ENCODE measurements around the gene L3MBTL4. TPM values are rescaled to one million over a fixed set of nuclear protein-coding genes. Genes with fewer than 3 reads are reported as not detected.

Gene L3MBTL4
- total RNA-seq, 6 donors from 2014 or later = 13.2 to 29.1 (median 14.8) TPM

GRCh38 chr18:6441200-6441599 lies 26.5 kb upstream of the L3MBTL4 start:
- ATAC-seq (ENCODE audit: low FRiP score in 2 of 2) (no peak), DNase-seq (no peak)
- Histone ChIP-seq H3K27ac (no peak overlapping the region), H3K4me3 (no peak overlapping the region), H3K36me3 (no peaks in the 10 kb centered on the region), H3K4me1 (no peaks in the 10 kb centered on the region), H3K9me3 (no peaks in the 10 kb centered on the region), H3K27me3 (no peaks in the 10 kb centered on the region)
- no peak for TF ChIP-seq POLR2A (IDR thresholded peaks at IDR 0.05)
- 51 to 55% methylated on average over 2 of the region's 2 CpGs for WGBS, 2 donors

GRCh38 chr18:6437937-6438818 lies 23.5 kb upstream of the L3MBTL4 start:
- WGBS, 2 donors = 82 to 88% methylated on average over 12 to 13 of the region's 13 CpGs
- no peak for TF ChIP-seq POLR2A (IDR thresholded peaks at IDR 0.05)
- TF ChIP-seq POLR2AphosphoS5 (IDR thresholded peaks at IDR 0.05) = no peak
- TF ChIP-seq EP300 (IDR thresholded peaks at IDR 0.05) = no peak
- no peak for TF ChIP-seq CTCF (IDR thresholded peaks at IDR 0.05)
- no peaks in the 10 kb centered on the region for H3K9me3 ChIP-seq

GRCh38 chr18:6435731-6436130 lies 21.0 kb upstream of the L3MBTL4 start:
- no peaks in the 10 kb centered on the region for H3K9me3 ChIP-seq
- H3K4me1 ChIP-seq = no peaks in the 10 kb centered on the region
- DNase-seq (no peak), ATAC-seq (ENCODE audit: low FRiP score in 2 of 2) (no peak)
- TF ChIP-seq POLR2AphosphoS5 (IDR thresholded peaks at IDR 0.05) (no peak), EP300 (IDR thresholded peaks at IDR 0.05) (no peak), POLR2A (IDR thresholded peaks at IDR 0.05) (no peak), CTCF (IDR thresholded peaks at IDR 0.05) (no peak)
- no peak overlapping the region for H3K4me3 ChIP-seq
- no peaks in the 10 kb centered on the region for H3K27me3 ChIP-seq
- 39 to 65% methylated on average over 1 of the region's 1 CpG for WGBS, 2 donors
- no peak overlapping the region for H3K27ac ChIP-seq
- no peaks in the 10 kb centered on the region for H3K36me3 ChIP-seq

More at GRCh38 chr18:6437937-6438818, 23.5 kb upstream of the L3MBTL4 start:
- Histone ChIP-seq H3K4me3 (no peak overlapping the region), H3K36me3 (no peaks in the 10 kb centered on the region), H3K27ac (no peak overlapping the region), H3K4me1 (no peaks in the 10 kb centered on the region), H3K27me3 (no peaks in the 10 kb centered on the region)
- DNase-seq (no peak), ATAC-seq (ENCODE audit: low FRiP score in 2 of 2) (no peak)

- H3K4me1 ChIP-seq = no peaks in the 10 kb centered on the region
- WGBS, 2 donors = 74 to 75% methylated on average over 6 of the region's 6 CpGs
Observed at GRCh38 chr18:6434987-6435709, 20.4 kb upstream of the L3MBTL4 start.

More at GRCh38 chr18:6434987-6435709, 20.4 kb upstream of the L3MBTL4 start:
- no peak overlapping the region for H3K4me3 ChIP-seq
- no peaks in the 10 kb centered on the region for H3K27me3 ChIP-seq
- DNase-seq (no peak), ATAC-seq (ENCODE audit: low FRiP score in 2 of 2) (no peak)
- no peak for TF ChIP-seq CTCF (IDR thresholded peaks at IDR 0.05)
- TF ChIP-seq EP300 (IDR thresholded peaks at IDR 0.05) = no peak
- no peak for TF ChIP-seq POLR2AphosphoS5 (IDR thresholded peaks at IDR 0.05)
- no peak for TF ChIP-seq POLR2A (IDR thresholded peaks at IDR 0.05)
- H3K9me3 ChIP-seq = no peaks in the 10 kb centered on the region
- no peak overlapping the region for H3K27ac ChIP-seq
- H3K36me3 ChIP-seq = no peaks in the 10 kb centered on the region

Data from upper lobe of left lung (tissue), 6 donors.